Neural progenitor cell (in vitro differentiated cells): ENCODE data around the gene ABO.

ENCODE experiments used
- EZH2 ChIP-seq: fragments of 200-600 bp; sonication (generic); IDR thresholded peaks from 2 replicates; pipeline ENCODE4 v1.6.1; 2017; ENCODE audit warnings: antibody characterized with exemption, mild to moderate bottlenecking, moderate library complexity
- EZH2phosphoT487 ChIP-seq: fragments of 200-600 bp; sonication (generic); IDR thresholded peaks from 2 replicates; pipeline ENCODE4 v1.6.1; 2017; ENCODE audit warnings: antibody characterized with exemption
- TF ChIP-seq, protein P1 (sequence below): fragments of 200-600 bp; sonication (generic); IDR thresholded peaks from 2 replicates; pipeline ENCODE4 v1.5.1; 2017; ENCODE audit warnings: antibody characterized with exemption, mild to moderate bottlenecking

DNA sequence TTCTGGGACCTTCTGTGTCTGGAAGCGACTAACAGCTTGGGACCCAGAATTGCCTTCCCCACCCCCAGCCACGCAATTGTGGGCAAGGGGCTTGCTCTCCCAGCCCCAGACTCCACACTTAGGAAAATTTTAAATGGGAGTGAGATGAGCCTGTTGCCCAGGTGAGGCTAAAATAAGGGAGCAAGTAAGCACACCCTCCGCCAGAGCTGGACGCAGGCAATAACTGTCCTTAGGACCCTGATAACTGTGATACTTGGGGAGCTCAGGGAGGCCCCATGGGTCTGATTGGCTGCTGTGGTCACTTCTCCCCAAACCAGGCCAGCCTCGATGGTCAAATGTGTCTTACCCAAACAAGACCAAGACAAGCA is 13.3 kb downstream of the ABO start:
- TF ChIP-seq, protein P1, sequence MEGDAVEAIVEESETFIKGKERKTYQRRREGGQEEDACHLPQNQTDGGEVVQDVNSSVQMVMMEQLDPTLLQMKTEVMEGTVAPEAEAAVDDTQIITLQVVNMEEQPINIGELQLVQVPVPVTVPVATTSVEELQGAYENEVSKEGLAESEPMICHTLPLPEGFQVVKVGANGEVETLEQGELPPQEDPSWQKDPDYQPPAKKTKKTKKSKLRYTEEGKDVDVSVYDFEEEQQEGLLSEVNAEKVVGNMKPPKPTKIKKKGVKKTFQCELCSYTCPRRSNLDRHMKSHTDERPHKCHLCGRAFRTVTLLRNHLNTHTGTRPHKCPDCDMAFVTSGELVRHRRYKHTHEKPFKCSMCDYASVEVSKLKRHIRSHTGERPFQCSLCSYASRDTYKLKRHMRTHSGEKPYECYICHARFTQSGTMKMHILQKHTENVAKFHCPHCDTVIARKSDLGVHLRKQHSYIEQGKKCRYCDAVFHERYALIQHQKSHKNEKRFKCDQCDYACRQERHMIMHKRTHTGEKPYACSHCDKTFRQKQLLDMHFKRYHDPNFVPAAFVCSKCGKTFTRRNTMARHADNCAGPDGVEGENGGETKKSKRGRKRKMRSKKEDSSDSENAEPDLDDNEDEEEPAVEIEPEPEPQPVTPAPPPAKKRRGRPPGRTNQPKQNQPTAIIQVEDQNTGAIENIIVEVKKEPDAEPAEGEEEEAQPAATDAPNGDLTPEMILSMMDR: no peak
- no peak for TF ChIP-seq EZH2
- TF ChIP-seq EZH2phosphoT487: no peak
